HepG2 (cell line): ENCODE data around the gene TIMP4. TPM values are rescaled to one million over a fixed set of nuclear protein-coding genes. Genes with fewer than 3 reads are reported as not detected.

Source experiments
- ATAC-seq: fragments of 200-7000 bp; cut with Tn5 transposase; 3 replicates; pipeline ENCODE4 v1.9.1; 2020; ENCODE audit warnings: mild to moderate bottlenecking, moderate library complexity
- Bru-seq: library from RNA; stranded (reverse); fragments of 400-500 nt; gene quantifications from one replicate; lab custom pipeline; 2021; lab: Mats Ljungman, UMichigan
- BruChase-seq, 2 experiments: library from RNA; stranded (reverse); fragments of 400-500 nt; gene quantifications; one replicate each; lab custom pipeline; 2021; lab: Mats Ljungman, UMichigan
- BruUV-seq: library from RNA; stranded (reverse); fragments of 400-500 nt; replicated peaks from 2 replicates; lab custom pipeline; 2021; lab: Mats Ljungman, UMichigan
- CTCF ChIA-PET: fragments of 300-600 bp; formaldehyde crosslinking; extraction: SDS; loops from one replicate; lab custom pipeline; 2021; ENCODE audit warnings: low total read pairs, inconsistent platforms, low intra/inter-chr PET ratio; lab: Yijun Ruan, JAX
- POLR2A ChIA-PET: fragments of 350-600 bp; sonication (Branson Sonifier 250); formaldehyde crosslinking; loops from one replicate; lab custom pipeline; 2020; ENCODE audit warnings: antibody characterized with exemption, inconsistent platforms; lab: Yijun Ruan, JAX
- DNase-seq: peaks from one replicate; pipeline ENCODE4 v3.0.0-alpha.2; 2015; ENCODE audit warnings: low spot score
- FAIRE-seq: peaks from 3 replicates; lab custom pipeline; 2011; peaks lifted over from hg19 to GRCh38; lab: Jason Lieb, UNC
- H2AFZ ChIP-seq: one replicate; pipeline ENCODE4 v1.6.1; 2011; ENCODE audit warnings: low read length, inconsistent platforms
- H3K27ac ChIP-seq: fragments of 300-600 bp; 3 replicates; pipeline ENCODE4 v1.8.0; 2011; ENCODE audit warnings: mixed run types, mild to moderate bottlenecking, mixed read lengths, low read length, inconsistent platforms; ENCODE audit not compliant: insufficient read depth; ENCODE audit errors: extremely low read length
- H3K27me3 ChIP-seq, 2 experiments: fragments of 200-600 bp in 1 of 2; 2 replicates in 1 of 2; 3 replicates in 1 of 2; pipeline versions ENCODE4 v1.6.0 to v1.8.0; 2011; ENCODE audit warnings: low read length in 2 of 2, mild to moderate bottlenecking in 2 of 2, moderate library complexity in 2 of 2, inconsistent platforms in 1 of 2; ENCODE audit not compliant: insufficient read depth in 2 of 2, control insufficient read depth in 1 of 2
- H3K36me3 ChIP-seq, 2 experiments: fragments of 200-600 bp in 1 of 2; replicated peaks in 1 of 2; 2 replicates in 1 of 2; 3 replicates in 1 of 2; pipeline versions ENCODE4 v1.5.1 to v1.8.0; 2011; ENCODE audit warnings: low read length in 2 of 2, inconsistent platforms in 1 of 2; ENCODE audit not compliant: insufficient read depth in 2 of 2, control insufficient read depth in 1 of 2
- H3K4me1 ChIP-seq: 2 replicates; pipeline ENCODE4 v1.5.1; 2012; ENCODE audit warnings: low read length, inconsistent platforms; ENCODE audit not compliant: insufficient read depth
- H3K4me2 ChIP-seq: 2 replicates; pipeline ENCODE4 v1.6.0; 2011; ENCODE audit warnings: low read depth, low read length, inconsistent platforms
- H3K4me3 ChIP-seq, 3 experiments: fragments of 200-600 bp in 1 of 3; sonication (generic), shearing (Covaris generic) in 1 of 3; replicated peaks in 1 of 3; 2 replicates each; pipeline ENCODE4 v1.5.1; 2011 to 2016; ENCODE audit warnings: low read length in 3 of 3, inconsistent platforms in 2 of 3, low read depth in 2 of 3, mild to moderate bottlenecking in 2 of 3, control low read depth in 1 of 3, mixed read lengths in 1 of 3; ENCODE audit not compliant: insufficient read depth in 1 of 3
- H3K79me2 ChIP-seq: one replicate; pipeline ENCODE4 v1.6.1; 2011; ENCODE audit warnings: low read length, inconsistent platforms; ENCODE audit not compliant: insufficient read depth
- H3K9ac ChIP-seq: 2 replicates; pipeline ENCODE4 v1.6.0; 2011; ENCODE audit warnings: mild to moderate bottlenecking, low read depth, low read length, inconsistent platforms; ENCODE audit not compliant: insufficient read depth
- H3K9me3 ChIP-seq: 2 replicates; pipeline ENCODE4 v1.5.1; 2012; ENCODE audit warnings: mild to moderate bottlenecking, low read length
- H4K20me1 ChIP-seq: 2 replicates; pipeline ENCODE4 v1.6.0; 2011; ENCODE audit warnings: inconsistent platforms, mild to moderate bottlenecking, low read length, moderate library complexity; ENCODE audit not compliant: insufficient read depth
- HNF1A ChIP-seq, 2 experiments: sonication (generic) in 1 of 2; formaldehyde crosslinking in 1 of 2; IDR thresholded peaks; 2 replicates each; pipeline versions ENCODE4 v1.4.0 to v1.6.1; 2016 to 2020; ENCODE audit warnings: borderline replicate concordance in 1 of 2, low read depth in 1 of 2, mild to moderate bottlenecking in 1 of 2, missing genetic modification reagents in 1 of 2
- IRX3 ChIP-seq: sonication (generic); formaldehyde crosslinking; IDR thresholded peaks from 2 replicates; pipeline ENCODE4 v1.8.1; 2023; ENCODE audit warnings: mild to moderate bottlenecking, low read depth, missing genetic modification reagents, borderline replicate concordance
- KDM5B ChIP-seq: sonication (generic); formaldehyde crosslinking; IDR thresholded peaks from 2 replicates; pipeline ENCODE4 v1.4.0; 2020; ENCODE audit warnings: missing genetic modification reagents, mild to moderate bottlenecking, borderline replicate concordance
- POGK ChIP-seq: sonication (generic); formaldehyde crosslinking; conservative IDR thresholded peaks from 2 replicates; pipeline ENCODE4 v1.8.0; 2022; ENCODE audit warnings: mild to moderate bottlenecking, moderate library complexity, missing genetic modification reagents
- ZNF18 ChIP-seq: sonication (generic); formaldehyde crosslinking; IDR thresholded peaks from 2 replicates; pipeline ENCODE4 v1.8.0; 2022; ENCODE audit warnings: mild to moderate bottlenecking, missing genetic modification reagents; ENCODE audit not compliant: insufficient replicate concordance
- ZNF292 ChIP-seq: sonication (generic); formaldehyde crosslinking; IDR thresholded peaks from 2 replicates; pipeline ENCODE4 v1.8.1; 2022; ENCODE audit warnings: mild to moderate bottlenecking, low read depth, missing genetic modification reagents, borderline replicate concordance
- ZSCAN21 ChIP-seq: sonication (generic); formaldehyde crosslinking; IDR thresholded peaks from 2 replicates; pipeline ENCODE4 v1.8.0; 2022; ENCODE audit warnings: mild to moderate bottlenecking, missing genetic modification reagents, moderate library complexity, borderline replicate concordance
- WGBS: methylation state at CpG from one replicate; pipeline ENCODE4 v1.1.6; 2017; ENCODE audit warnings: low lambda C conversion rate; 5-methylcytosine and 5-hydroxymethylcytosine counted together
- in situ Hi-C: cut with HindIII; loops from 2 replicates; pipeline ENCODE4 v1.10.0; 2017; ENCODE audit warnings: low pct_unique_long_range_greater_than_20kb; ENCODE audit not compliant: extremely low pct_ligation_motif_present
- intact Hi-C: fragments of 100-400 bp; cut with micrococcal nuclease; formaldehyde crosslinking; loops from one replicate; pipeline ENCODE4 v1.10.0; 2022; ENCODE audit not compliant: unreplicated experiment
- long read RNA-seq, 2 experiments: library from RNA in 1 of 2; library from polyadenylated mRNA in 1 of 2; stranded (forward) in 1 of 2; unstranded in 1 of 2; transcript quantifications; one replicate each; pipeline ENCODE4 v2.0.0, GENCODE V29; 2019 to 2022
- polyA minus RNA-seq, 3 experiments: library from RNA; depleted of rRNA, polyadenylated mRNA; stranded (reverse); fragments of >200 nt; gene quantifications; 2 replicates each; pipeline ENCODE4 v1.2.3, GENCODE V29; 2011; ENCODE audit warnings: low replicate concordance in 1 of 3
- polyA plus RNA-seq, 8 experiments: library from polyadenylated mRNA; depleted of rRNA in 3 of 8; stranded (reverse) in 7 of 8; unstranded in 1 of 8; fragments of >200 nt; fragmentation: Illumina TruSeq in 4 of 8; extraction: Trizol in 4 of 8; gene quantifications; 2 replicates each; pipeline versions ENCODE4 v1.2.1 to v1.2.3, GENCODE V29; 2011 to 2016; ENCODE audit warnings: low read depth in 4 of 8, missing spikeins in 1 of 8, mixed read lengths in 1 of 8; ENCODE audit not compliant: insufficient read depth in 1 of 8
- total RNA-seq, 5 experiments: library from RNA; depleted of rRNA; stranded (reverse); fragments of >200 nt; fragmentation: Illumina TruSeq; extraction: Trizol; gene quantifications; 2 replicates each; pipeline ENCODE4 v1.2.3, GENCODE V29; 2016; ENCODE audit warnings: low read depth in 1 of 5

TIMP4 gene
- 0.07 TPM in 1 of 2 replicates, not detected in the other for total RNA-seq (2016; rRNA removed; fragmentation: Illumina TruSeq; extraction: Trizol)
- 0.26 TPM in 1 of 2 replicates, not detected in the other for total RNA-seq (2016; cell fraction: cytosol; rRNA removed; fragmentation: Illumina TruSeq; extraction: Trizol; ENCODE audit: low read depth)
- total RNA-seq (2016; cell fraction: insoluble cytoplasmic fraction; rRNA removed; fragmentation: Illumina TruSeq; extraction: Trizol): not detected in 2 replicates
- total RNA-seq (2016; cell fraction: membrane; rRNA removed; fragmentation: Illumina TruSeq; extraction: Trizol): 0.09 and 0.17 TPM in 2 replicates
- not detected in 2 replicates for total RNA-seq (2016; cell fraction: nucleus; rRNA removed; fragmentation: Illumina TruSeq; extraction: Trizol)
- polyA plus RNA-seq (2011; rRNA removed): 0.05 TPM in 1 of 2 replicates, not detected in the other
- 0.08 TPM in 1 of 2 replicates, not detected in the other for polyA plus RNA-seq (2011; cell fraction: cytosol; rRNA removed)
- polyA plus RNA-seq (2011; cell fraction: nucleus; rRNA removed): not detected in 2 replicates
- polyA plus RNA-seq (2012): 0.19 TPM in 1 of 2 replicates, not detected in the other
- 0.08 and 0.23 TPM in 2 replicates for polyA plus RNA-seq (2016; cell fraction: cytosol; fragmentation: Illumina TruSeq; extraction: Trizol; ENCODE audit: low read depth)
- polyA plus RNA-seq (2016; cell fraction: insoluble cytoplasmic fraction; fragmentation: Illumina TruSeq; extraction: Trizol; ENCODE audit: low read depth): not detected in 2 replicates
- 0.15 and 0.19 TPM in 2 replicates for polyA plus RNA-seq (2016; cell fraction: membrane; fragmentation: Illumina TruSeq; extraction: Trizol; ENCODE audit: low read depth)
- 0.29 TPM in 1 of 2 replicates, not detected in the other for polyA plus RNA-seq (2016; cell fraction: nucleus; fragmentation: Illumina TruSeq; extraction: Trizol; ENCODE audit: insufficient read depth, low read depth)
- 8.5 TPM in 1 of 2 replicates, not detected in the other for polyA minus RNA-seq (2011; rRNA and poly(A)+ RNA removed; ENCODE audit: low replicate concordance)
- polyA minus RNA-seq (2011; cell fraction: cytosol; rRNA and poly(A)+ RNA removed): not detected in 2 replicates
- polyA minus RNA-seq (2011; cell fraction: nucleus; rRNA and poly(A)+ RNA removed): not detected in 2 replicates
- Bru-seq, nascent RNA: not detected
- BruChase-seq, experiment 1, labeled RNA remaining after a 6-hour chase: not detected
- not detected for BruChase-seq, experiment 2, labeled RNA remaining after a 2-hour chase
- long read RNA-seq, experiment 1: 0 reads
- long read RNA-seq, experiment 2: 0 reads

- FAIRE-seq (no peak), DNase-seq (peak; percentile 46), ATAC-seq (peak; percentile 93)
- Histone ChIP-seq H3K27me3 (peaks cover 3 to 53% of the 10 kb centered on the region in 2 experiments), H3K79me2 (no peaks in the 10 kb centered on the region), H3K36me3 (no peaks in the 10 kb centered on the region), H3K27ac (no peak within 1 kb of the TSS), H3K9me3 (no peaks in the 10 kb centered on the region), H3K4me2 (peak within 1 kb of the TSS; percentile 87), H3K4me1 (peaks cover 30% of the 10 kb centered on the region), H3K9ac (no peak within 1 kb of the TSS), H2AFZ (peak within 1 kb of the TSS; percentile 73), H4K20me1 (no peaks in the 10 kb centered on the region), H3K4me3 (peak within 1 kb of the TSS; percentile 43 to 68 (median 50))
- WGBS: 4% methylated on average over 7 of the region's 34 CpGs
- intact Hi-C loops (no loop called here), in situ Hi-C loops (no loop called here)
- no TSS peak for BruUV-seq
- CTCF ChIA-PET: no interaction called here
- POLR2A ChIA-PET: no interaction called here
- TF ChIP-seq KDM5B (CRISPR knock-in tag): 0 out of 2 replicates have a peak, but pooled peaks have one; percentile 31
- TF ChIP-seq HNF1A (IDR thresholded peaks at IDR 0.05; ENCODE audit: low read depth): no peak
- TF ChIP-seq HNF1A (CRISPR knock-in tag; IDR thresholded peaks at IDR 0.05; ENCODE audit: borderline replicate concordance): 0 out of 2 replicates have a peak, but pooled peaks have one; percentile 20
- TF ChIP-seq ZNF292 (CRISPR knock-in tag): peak; percentile 29; the same call in 1 of the 2 replicates
- no peak for TF ChIP-seq IRX3
- no peak for TF ChIP-seq ZNF18 (CRISPR knock-in tag)
- 0 out of 2 replicates have a peak, but pooled peaks have one; percentile 28 for TF ChIP-seq POGK
- TF ChIP-seq ZSCAN21 (CRISPR knock-in tag): no peak
Observed at GRCh38 chr3:12158387-12159226, at the start of gene TIMP4. Gene TIMP4, minus strand, starts transcription at chr3:12158912. Its CDS starts 72 bp downstream, at chr3:12158840.
